ENCODE measurements around the gene MRPL38. TPM values are rescaled to one million over a fixed set of nuclear protein-coding genes. Genes with fewer than 3 reads are reported as not detected.
"Not testable (repeated sequence)": the region's sequence is repeated elsewhere in the genome, so short reads cannot be mapped to it uniquely, and the experiment has no call there.

MRPL38 gene
- total RNA-seq, 1 donor from 2014 or later = 101 TPM

GRCh38 chr17:75854101-75854748 lies 50.5 kb downstream of the MRPL38 start:
- no peak for DNase-seq (ENCODE audit: low spot score)

DNA sequence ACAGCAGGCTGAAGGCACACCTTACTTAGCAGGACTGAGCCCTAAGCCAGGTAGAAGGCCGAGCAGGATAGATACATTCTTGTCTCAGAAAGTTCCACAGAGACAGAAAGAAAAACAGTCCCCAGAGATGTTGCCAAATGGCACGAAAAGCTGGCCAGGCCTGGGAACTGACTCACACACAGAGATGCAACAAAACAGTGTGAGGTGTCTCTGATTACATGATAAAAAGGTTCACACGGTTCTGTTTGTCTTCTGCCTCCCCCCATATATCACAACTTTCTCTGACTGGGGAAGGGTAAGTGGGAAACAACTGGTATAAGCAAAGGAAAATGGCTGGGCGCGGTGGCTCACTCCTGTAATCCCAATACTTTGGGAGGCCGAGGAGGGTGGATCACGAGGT lies 51.3 kb downstream of the MRPL38 start:
- no peak for DNase-seq (ENCODE audit: low spot score)

DNA sequence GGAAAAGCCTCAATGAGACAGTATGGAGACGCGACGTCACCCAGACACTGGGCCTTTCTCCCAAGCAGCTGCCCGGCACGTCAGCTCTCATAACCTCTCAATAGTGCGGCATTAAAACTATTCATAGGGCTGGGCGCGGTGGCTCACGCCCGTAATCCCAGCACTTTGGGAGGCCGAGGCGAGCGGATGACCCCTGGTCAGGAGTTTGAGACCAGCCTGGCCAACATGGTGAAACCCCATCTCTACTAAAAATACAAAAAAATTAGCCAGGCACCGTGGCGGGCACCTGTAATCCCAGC lies 53.0 kb downstream of the MRPL38 start:
- not testable (repeated sequence) for DNase-seq (ENCODE audit: low spot score)

- no peak for DNase-seq (ENCODE audit: low spot score)
Measured at GRCh38 chr17:75850928-75851692, 53.6 kb downstream of the MRPL38 start.

DNA sequence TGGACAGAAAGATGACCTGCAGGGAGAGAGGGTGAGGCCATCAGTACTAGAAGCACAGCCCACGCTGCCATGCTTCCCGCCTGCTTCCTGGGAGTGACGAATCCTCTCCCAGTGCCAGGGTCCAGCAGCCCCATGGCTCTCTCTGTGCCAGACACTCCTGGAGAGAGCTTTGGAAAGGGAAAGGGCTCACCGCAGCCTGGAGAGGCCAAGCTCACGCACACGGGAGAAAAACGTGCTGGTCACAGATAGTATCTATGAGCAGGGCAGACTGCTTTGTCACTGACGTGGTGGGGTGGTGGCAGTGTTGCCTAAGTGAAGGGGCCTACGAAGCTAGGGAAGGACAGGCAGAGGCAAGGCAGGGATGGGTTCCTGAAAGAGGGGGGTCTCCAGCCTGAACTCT lies 55.0 kb downstream of the MRPL38 start:
- DNase-seq (ENCODE audit: low spot score) = no peak

GRCh38 chr17:75849279-75849646 lies 55.4 kb downstream of the MRPL38 start:
- DNase-seq (ENCODE audit: low spot score) = no peak

Other genes with a start within 250 kb of the MRPL38 start
- gene RECQL5, start 237.7 kb downstream of the MRPL38 start, total RNA-seq = 91.1 TPM
- 106 TPM for gene SAP30BP, start 237.5 kb downstream of the MRPL38 start, total RNA-seq
- 303 TPM for gene ITGB4, start 183.4 kb downstream of the MRPL38 start, total RNA-seq
- gene GALK1, start 139.7 kb downstream of the MRPL38 start, total RNA-seq = 24.2 TPM
- gene UNK, start 120.1 kb downstream of the MRPL38 start, total RNA-seq = 49.2 TPM
- gene UNC13D, start 60.5 kb downstream of the MRPL38 start, total RNA-seq = 75.3 TPM
- gene WBP2, start 49.5 kb downstream of the MRPL38 start, total RNA-seq = 104 TPM
- gene TRIM47, start 26.3 kb downstream of the MRPL38 start, total RNA-seq = 44.9 TPM
- 16.2 TPM for gene TRIM65, start 7.9 kb downstream of the MRPL38 start, total RNA-seq
- gene FBF1, start 36.2 kb upstream of the MRPL38 start, total RNA-seq = 19.5 TPM
- 119 TPM for gene ACOX1, start 74.3 kb upstream of the MRPL38 start, total RNA-seq
- 23.6 TPM for gene TEN1, start 74.4 kb upstream of the MRPL38 start, total RNA-seq
- gene CDK3, start 96.0 kb upstream of the MRPL38 start, total RNA-seq = 10.7 TPM
- 84.2 TPM for gene EVPL, start 122.4 kb upstream of the MRPL38 start, total RNA-seq
- gene SRP68, start 167.6 kb upstream of the MRPL38 start, total RNA-seq = 88.0 TPM
- gene GALR2, start 169.9 kb upstream of the MRPL38 start, total RNA-seq = not detected
- gene ZACN, start 174.3 kb upstream of the MRPL38 start, total RNA-seq = not detected
- 206 TPM for gene EXOC7, start 198.9 kb upstream of the MRPL38 start, total RNA-seq
- 2.5 TPM for gene FOXJ1, start 236.4 kb upstream of the MRPL38 start, total RNA-seq

All from ureter (tissue), 1 donor.